K562 (cell line): ENCODE results near the gene GAL3ST1. TPM values are rescaled to one million over a fixed set of nuclear protein-coding genes. Genes with fewer than 3 reads are reported as not detected.

Experiments used
- BHLHE40 ChIP-seq: IDR thresholded peaks from 2 replicates; pipeline ENCODE4 v1.6.1; 2011; ENCODE audit warnings: low read length, improper control_type of control experiment
- CHCHD3 ChIP-seq: fragments of 250-450 bp; sonication (Bioruptor Pico); IDR thresholded peaks from 2 replicates; pipeline ENCODE4 v2.1.2; 2022; ENCODE audit warnings: mild to moderate bottlenecking
- CTBP1 ChIP-seq: fragments of 450-650 bp; IDR thresholded peaks from 2 replicates; pipeline ENCODE4 v1.6.1; 2016; ENCODE audit warnings: borderline replicate concordance
- GTF2E2 ChIP-seq: fragments of 200-800 bp; sonication (Bioruptor generic); IDR thresholded peaks from 2 replicates; pipeline ENCODE4 v1.6.1; 2016; ENCODE audit warnings: missing genetic modification characterization, missing compliant biosample characterization
- LCOR ChIP-seq: sonication (generic); formaldehyde crosslinking; IDR thresholded peaks from 2 replicates; pipeline ENCODE4 v1.8.0; 2022; ENCODE audit warnings: mild to moderate bottlenecking, missing genetic modification reagents
- NFIX ChIP-seq: fragments of 250-450 bp; sonication (Bioruptor Pico); IDR thresholded peaks from 2 replicates; pipeline ENCODE4 v1.4.0; 2020; ENCODE audit warnings: low read depth, mild to moderate bottlenecking, moderate library complexity
- SLC30A9 ChIP-seq: fragments of 250-450 bp; sonication (Bioruptor Pico); IDR thresholded peaks from 2 replicates; pipeline ENCODE4 v1.8.0; 2022; ENCODE audit warnings: mild to moderate bottlenecking, moderate library complexity
- ZC3H4 ChIP-seq: sonication (generic); formaldehyde crosslinking; IDR thresholded peaks from 2 replicates; pipeline ENCODE4 v1.9.0; 2021; ENCODE audit warnings: missing genetic modification reagents, borderline replicate concordance
- ZNF277 ChIP-seq: fragments of 250-450 bp; sonication (Bioruptor Pico); IDR thresholded peaks from 2 replicates; pipeline ENCODE4 v1.8.0; 2022; ENCODE audit warnings: inconsistent platforms, mild to moderate bottlenecking, moderate library complexity, borderline replicate concordance
- ZNF282 ChIP-seq: sonication (generic); formaldehyde crosslinking; IDR thresholded peaks from 2 replicates; pipeline ENCODE4 v1.8.1; 2023; ENCODE audit warnings: missing genetic modification reagents
- ZNF696 ChIP-seq: fragments of 250-450 bp; sonication (Bioruptor Pico); conservative IDR thresholded peaks from 2 replicates; pipeline ENCODE4 v1.4.0; 2020; ENCODE audit warnings: mild to moderate bottlenecking, moderate library complexity
- polyA plus RNA-seq, 8 experiments: library from polyadenylated mRNA; depleted of rRNA in 4 of 8; stranded (reverse) in 5 of 8; unstranded in 3 of 8; fragments of >200 nt; fragmentation: Nextera tagmentation in 2 of 8; fragmentation: Illumina TruSeq in 1 of 8; extraction: Ambion mirVana in 2 of 8; extraction: Trizol in 1 of 8; gene quantifications; 2 replicates each; pipeline versions ENCODE4 v1.2.1 to v1.2.3, GENCODE V29; 2011 to 2014; ENCODE audit warnings: inconsistent platforms in 1 of 8, missing spikeins in 1 of 8
- total RNA-seq, 7 experiments: library from RNA; depleted of rRNA in 6 of 7; stranded (reverse); fragments of >200 nt in 6 of 7; fragmentation: Illumina TruSeq in 2 of 7; extraction: Trizol in 2 of 7; gene quantifications; 2 replicates each; pipeline versions ENCODE4 v1.2.1 to v1.2.3, GENCODE V29; 2011 to 2021; ENCODE audit warnings: low replicate concordance in 1 of 7
- TF ChIP-seq, protein P1 (sequence below): sonication (generic); formaldehyde crosslinking; IDR thresholded peaks from 2 replicates; pipeline ENCODE4 v1.9.0; 2022; ENCODE audit warnings: mild to moderate bottlenecking, missing genetic modification reagents
- TF ChIP-seq, protein P2 (sequence below): fragments of 450-650 bp; IDR thresholded peaks from 2 replicates; pipeline ENCODE4 v1.6.1; 2016; ENCODE audit warnings: mild to moderate bottlenecking, moderate library complexity

The GAL3ST1 gene
- total and polyA plus RNA-seq, 9 of the 15 experiments (the other 6 are each of a cell fraction or from before 2014, with no cell fraction given) = 0.03 to 1.9 (median 0.33) TPM; not detected in 1

DNA sequence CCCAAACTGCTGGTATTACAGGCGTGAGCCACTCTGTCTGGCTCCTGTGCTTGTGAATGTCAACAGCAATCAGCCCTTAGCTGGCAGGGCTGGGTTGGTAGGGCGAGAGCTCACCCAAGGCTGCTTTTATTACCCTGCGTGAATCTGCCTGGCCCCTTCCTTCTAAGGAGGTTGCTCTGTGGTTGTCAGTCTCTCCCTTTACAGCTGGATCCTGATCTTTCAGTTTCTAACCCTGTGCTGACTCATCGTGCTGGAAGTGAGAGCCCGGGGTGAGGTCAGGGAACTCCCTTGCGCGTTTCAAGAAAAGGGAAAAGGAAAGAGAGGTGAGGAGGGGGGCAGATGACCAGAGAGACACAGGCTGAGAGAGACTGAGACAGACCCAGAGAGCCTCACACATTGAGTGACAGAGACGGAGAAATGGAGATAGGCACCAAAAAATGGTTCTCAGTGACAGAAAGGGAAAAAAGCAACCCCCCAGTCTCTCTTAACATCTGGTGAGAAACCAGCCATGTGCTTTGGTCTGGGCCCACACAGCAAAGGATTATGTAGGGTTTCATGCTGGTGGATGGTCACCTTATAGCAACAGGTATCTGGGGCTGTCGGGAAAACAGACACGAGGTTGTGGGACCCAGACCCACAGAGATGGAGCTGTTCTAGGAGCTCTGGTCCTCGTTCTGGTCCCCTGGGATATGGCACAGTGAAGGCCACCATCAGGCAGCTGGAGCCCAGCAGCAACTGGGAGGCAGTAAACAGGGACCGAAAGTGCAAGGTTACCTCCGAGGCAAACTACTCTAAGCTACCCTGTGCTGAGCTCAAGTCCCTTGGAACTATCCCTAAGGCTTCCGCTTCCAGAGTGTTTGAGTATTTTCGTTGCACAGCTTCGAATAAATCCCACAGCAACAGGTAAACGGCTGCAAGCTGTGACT lies 35.1 kb upstream of the GAL3ST1 start (continued):
- no peak for TF ChIP-seq ZNF282 (CRISPR knock-in tag)
- TF ChIP-seq, protein P1, sequence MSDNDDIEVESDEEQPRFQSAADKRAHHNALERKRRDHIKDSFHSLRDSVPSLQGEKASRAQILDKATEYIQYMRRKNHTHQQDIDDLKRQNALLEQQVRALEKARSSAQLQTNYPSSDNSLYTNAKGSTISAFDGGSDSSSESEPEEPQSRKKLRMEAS (CRISPR knock-in tag) = peak; percentile 80; the same call in 1 of the 2 replicates
- 0 out of 2 replicates have a peak, but pooled peaks have one; percentile 5 for TF ChIP-seq BHLHE40
- TF ChIP-seq ZC3H4 = no peak
- TF ChIP-seq GTF2E2 (tag) = no peak
- TF ChIP-seq CTBP1 = no peak
- no peak for TF ChIP-seq ZNF696 (CRISPR knock-in tag)
- TF ChIP-seq, protein P2, sequence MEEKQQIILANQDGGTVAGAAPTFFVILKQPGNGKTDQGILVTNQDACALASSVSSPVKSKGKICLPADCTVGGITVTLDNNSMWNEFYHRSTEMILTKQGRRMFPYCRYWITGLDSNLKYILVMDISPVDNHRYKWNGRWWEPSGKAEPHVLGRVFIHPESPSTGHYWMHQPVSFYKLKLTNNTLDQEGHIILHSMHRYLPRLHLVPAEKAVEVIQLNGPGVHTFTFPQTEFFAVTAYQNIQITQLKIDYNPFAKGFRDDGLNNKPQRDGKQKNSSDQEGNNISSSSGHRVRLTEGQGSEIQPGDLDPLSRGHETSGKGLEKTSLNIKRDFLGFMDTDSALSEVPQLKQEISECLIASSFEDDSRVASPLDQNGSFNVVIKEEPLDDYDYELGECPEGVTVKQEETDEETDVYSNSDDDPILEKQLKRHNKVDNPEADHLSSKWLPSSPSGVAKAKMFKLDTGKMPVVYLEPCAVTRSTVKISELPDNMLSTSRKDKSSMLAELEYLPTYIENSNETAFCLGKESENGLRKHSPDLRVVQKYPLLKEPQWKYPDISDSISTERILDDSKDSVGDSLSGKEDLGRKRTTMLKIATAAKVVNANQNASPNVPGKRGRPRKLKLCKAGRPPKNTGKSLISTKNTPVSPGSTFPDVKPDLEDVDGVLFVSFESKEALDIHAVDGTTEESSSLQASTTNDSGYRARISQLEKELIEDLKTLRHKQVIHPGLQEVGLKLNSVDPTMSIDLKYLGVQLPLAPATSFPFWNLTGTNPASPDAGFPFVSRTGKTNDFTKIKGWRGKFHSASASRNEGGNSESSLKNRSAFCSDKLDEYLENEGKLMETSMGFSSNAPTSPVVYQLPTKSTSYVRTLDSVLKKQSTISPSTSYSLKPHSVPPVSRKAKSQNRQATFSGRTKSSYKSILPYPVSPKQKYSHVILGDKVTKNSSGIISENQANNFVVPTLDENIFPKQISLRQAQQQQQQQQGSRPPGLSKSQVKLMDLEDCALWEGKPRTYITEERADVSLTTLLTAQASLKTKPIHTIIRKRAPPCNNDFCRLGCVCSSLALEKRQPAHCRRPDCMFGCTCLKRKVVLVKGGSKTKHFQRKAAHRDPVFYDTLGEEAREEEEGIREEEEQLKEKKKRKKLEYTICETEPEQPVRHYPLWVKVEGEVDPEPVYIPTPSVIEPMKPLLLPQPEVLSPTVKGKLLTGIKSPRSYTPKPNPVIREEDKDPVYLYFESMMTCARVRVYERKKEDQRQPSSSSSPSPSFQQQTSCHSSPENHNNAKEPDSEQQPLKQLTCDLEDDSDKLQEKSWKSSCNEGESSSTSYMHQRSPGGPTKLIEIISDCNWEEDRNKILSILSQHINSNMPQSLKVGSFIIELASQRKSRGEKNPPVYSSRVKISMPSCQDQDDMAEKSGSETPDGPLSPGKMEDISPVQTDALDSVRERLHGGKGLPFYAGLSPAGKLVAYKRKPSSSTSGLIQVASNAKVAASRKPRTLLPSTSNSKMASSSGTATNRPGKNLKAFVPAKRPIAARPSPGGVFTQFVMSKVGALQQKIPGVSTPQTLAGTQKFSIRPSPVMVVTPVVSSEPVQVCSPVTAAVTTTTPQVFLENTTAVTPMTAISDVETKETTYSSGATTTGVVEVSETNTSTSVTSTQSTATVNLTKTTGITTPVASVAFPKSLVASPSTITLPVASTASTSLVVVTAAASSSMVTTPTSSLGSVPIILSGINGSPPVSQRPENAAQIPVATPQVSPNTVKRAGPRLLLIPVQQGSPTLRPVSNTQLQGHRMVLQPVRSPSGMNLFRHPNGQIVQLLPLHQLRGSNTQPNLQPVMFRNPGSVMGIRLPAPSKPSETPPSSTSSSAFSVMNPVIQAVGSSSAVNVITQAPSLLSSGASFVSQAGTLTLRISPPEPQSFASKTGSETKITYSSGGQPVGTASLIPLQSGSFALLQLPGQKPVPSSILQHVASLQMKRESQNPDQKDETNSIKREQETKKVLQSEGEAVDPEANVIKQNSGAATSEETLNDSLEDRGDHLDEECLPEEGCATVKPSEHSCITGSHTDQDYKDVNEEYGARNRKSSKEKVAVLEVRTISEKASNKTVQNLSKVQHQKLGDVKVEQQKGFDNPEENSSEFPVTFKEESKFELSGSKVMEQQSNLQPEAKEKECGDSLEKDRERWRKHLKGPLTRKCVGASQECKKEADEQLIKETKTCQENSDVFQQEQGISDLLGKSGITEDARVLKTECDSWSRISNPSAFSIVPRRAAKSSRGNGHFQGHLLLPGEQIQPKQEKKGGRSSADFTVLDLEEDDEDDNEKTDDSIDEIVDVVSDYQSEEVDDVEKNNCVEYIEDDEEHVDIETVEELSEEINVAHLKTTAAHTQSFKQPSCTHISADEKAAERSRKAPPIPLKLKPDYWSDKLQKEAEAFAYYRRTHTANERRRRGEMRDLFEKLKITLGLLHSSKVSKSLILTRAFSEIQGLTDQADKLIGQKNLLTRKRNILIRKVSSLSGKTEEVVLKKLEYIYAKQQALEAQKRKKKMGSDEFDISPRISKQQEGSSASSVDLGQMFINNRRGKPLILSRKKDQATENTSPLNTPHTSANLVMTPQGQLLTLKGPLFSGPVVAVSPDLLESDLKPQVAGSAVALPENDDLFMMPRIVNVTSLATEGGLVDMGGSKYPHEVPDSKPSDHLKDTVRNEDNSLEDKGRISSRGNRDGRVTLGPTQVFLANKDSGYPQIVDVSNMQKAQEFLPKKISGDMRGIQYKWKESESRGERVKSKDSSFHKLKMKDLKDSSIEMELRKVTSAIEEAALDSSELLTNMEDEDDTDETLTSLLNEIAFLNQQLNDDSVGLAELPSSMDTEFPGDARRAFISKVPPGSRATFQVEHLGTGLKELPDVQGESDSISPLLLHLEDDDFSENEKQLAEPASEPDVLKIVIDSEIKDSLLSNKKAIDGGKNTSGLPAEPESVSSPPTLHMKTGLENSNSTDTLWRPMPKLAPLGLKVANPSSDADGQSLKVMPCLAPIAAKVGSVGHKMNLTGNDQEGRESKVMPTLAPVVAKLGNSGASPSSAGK = peak; percentile 87
- TF ChIP-seq ZNF277 = no peak
- TF ChIP-seq LCOR = no peak
- TF ChIP-seq NFIX (CRISPR knock-in tag) = no peak
- no peak for TF ChIP-seq SLC30A9 (CRISPR knock-in tag)
- TF ChIP-seq CHCHD3 (CRISPR knock-in tag) = no peak
